ENCODE data around the gene MRM3. TPM values are rescaled to one million over a fixed set of nuclear protein-coding genes. Genes with fewer than 3 reads are reported as not detected.

The MRM3 gene
- total and polyA plus RNA-seq, 7 donors: 17.2 to 36.2 (median 25.9) TPM

- intact Hi-C loops (cut with DNase I): no loop called here
- Histone ChIP-seq H3K36me3 (ENCODE audit: insufficient read depth in 1 of 2, low read depth in 1 of 2) (no peaks in the 10 kb centered on the region), H3K4me3 (no peak overlapping the region), H3K27me3 (ENCODE audit: insufficient read depth in 3 of 3, low read length in 2 of 3) (no peaks in the 10 kb centered on the region), H3K27ac (no peak overlapping the region), H3K9me3 (no peaks in the 10 kb centered on the region), H3K4me1 (peaks cover 34% of the 10 kb centered on the region)
- no peak for ATAC-seq
- no peak for DNase-seq
- 80 to 84% (median 82%) methylated on average over 31 to 33 of the region's 33 CpGs for WGBS, 3 donors
- TF ChIP-seq CTCF (IDR thresholded peaks at IDR 0.05): no peak
Observed at GRCh38 chr17:841313-841712, 59.2 kb downstream of the MRM3 start.

Other genes with a start within 250 kb of the MRM3 start
- 10 to 100 TPM; 35.8 to 55.0 (median 49.1) TPM for gene VPS53, start 67.5 kb upstream of the MRM3 start, total RNA-seq
- 10 to 100 TPM in 1 of 3 donors, 1 to 10 TPM in 2; 6.1 to 19.6 (median 7.7) TPM for gene VPS53, start 67.5 kb upstream of the MRM3 start, polyA plus RNA-seq
- 1 to 10 TPM; 1.4 to 2.8 (median 1.7) TPM for gene TLCD3A, start 49.8 kb upstream of the MRM3 start, total RNA-seq
- gene TLCD3A, start 49.8 kb upstream of the MRM3 start, polyA plus RNA-seq: 1 to 10 TPM in 1 of 3 donors, under 1 TPM in 2; 0.75 to 1.5 (median 0.86) TPM
- 10 to 100 TPM; 11.2 to 21.9 (median 14.8) TPM for gene GEMIN4, start 30.1 kb upstream of the MRM3 start, total RNA-seq
- gene GEMIN4, start 30.1 kb upstream of the MRM3 start, polyA plus RNA-seq: 10 to 100 TPM in 2 of 3 donors, 1 to 10 TPM in 1; 7.2 to 12.6 (median 11.4) TPM
- gene GLOD4, start 73 bp upstream of the MRM3 start, total RNA-seq: 10 to 100 TPM; 18.5 to 25.2 (median 20.8) TPM
- gene GLOD4, start 73 bp upstream of the MRM3 start, polyA plus RNA-seq: 10 to 100 TPM; 13.5 to 29.2 (median 21.7) TPM
- gene NXN, start 197.4 kb downstream of the MRM3 start, total RNA-seq: 10 to 100 TPM; 72.8 to 79.4 (median 74.1) TPM
- gene NXN, start 197.4 kb downstream of the MRM3 start, polyA plus RNA-seq: 10 to 100 TPM; 33.4 to 92.5 (median 52.2) TPM
- 10 to 100 TPM in 3 of 4 donors, 1 to 10 TPM in 1; 8.0 to 18.0 (median 12.4) TPM for gene TIMM22, start 214.8 kb downstream of the MRM3 start, total RNA-seq
- 10 to 100 TPM; 14.9 to 27.2 (median 21.6) TPM for gene TIMM22, start 214.8 kb downstream of the MRM3 start, polyA plus RNA-seq

Measured in psoas muscle (tissue), 8 donors.